AG09309 (cell line): Measurements from ENCODE around the gene CDKN2B-AS1.

Source experiments
- DNase-seq: peaks from one replicate; pipeline ENCODE4 v3.0.0-alpha.2; 2010; ENCODE audit warnings: low read depth
- H3K4me3 ChIP-seq: 2 replicates; pipeline ENCODE4 v1.5.1; 2011; ENCODE audit warnings: mild to moderate bottlenecking, low read depth, low read length, moderate library complexity; ENCODE audit not compliant: control insufficient read depth
- TF ChIP-seq, protein P1 (sequence below): IDR thresholded peaks from 2 replicates; pipeline ENCODE4 v1.5.1; 2011; ENCODE audit warnings: mild to moderate bottlenecking, low read depth, low read length, inconsistent platforms; ENCODE audit not compliant: insufficient read depth, control insufficient read depth; ENCODE audit errors: missing control alignments

The CDKN2B-AS1 gene

DNA sequence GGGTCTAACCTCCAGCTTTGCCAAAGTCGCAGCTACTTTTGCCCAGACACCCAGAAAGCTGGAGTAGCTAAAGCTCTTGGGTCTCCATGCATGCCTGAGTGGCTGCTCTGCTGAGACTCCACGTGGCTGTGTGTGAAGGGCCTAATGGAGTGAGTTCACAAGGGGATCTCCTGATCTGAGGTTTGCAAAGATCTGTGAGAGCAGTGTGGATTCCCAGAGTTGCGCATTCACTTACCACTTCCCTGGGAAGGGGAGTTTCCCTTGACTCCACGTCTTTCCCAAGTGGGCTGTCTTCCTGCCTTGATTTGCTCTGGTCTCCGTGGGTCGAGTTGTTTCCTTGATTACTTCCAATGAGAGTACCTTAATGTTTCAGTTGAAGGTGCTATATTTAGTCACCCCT, 32.1 kb downstream of the CDKN2B-AS1 start:
- TF ChIP-seq, protein P1, sequence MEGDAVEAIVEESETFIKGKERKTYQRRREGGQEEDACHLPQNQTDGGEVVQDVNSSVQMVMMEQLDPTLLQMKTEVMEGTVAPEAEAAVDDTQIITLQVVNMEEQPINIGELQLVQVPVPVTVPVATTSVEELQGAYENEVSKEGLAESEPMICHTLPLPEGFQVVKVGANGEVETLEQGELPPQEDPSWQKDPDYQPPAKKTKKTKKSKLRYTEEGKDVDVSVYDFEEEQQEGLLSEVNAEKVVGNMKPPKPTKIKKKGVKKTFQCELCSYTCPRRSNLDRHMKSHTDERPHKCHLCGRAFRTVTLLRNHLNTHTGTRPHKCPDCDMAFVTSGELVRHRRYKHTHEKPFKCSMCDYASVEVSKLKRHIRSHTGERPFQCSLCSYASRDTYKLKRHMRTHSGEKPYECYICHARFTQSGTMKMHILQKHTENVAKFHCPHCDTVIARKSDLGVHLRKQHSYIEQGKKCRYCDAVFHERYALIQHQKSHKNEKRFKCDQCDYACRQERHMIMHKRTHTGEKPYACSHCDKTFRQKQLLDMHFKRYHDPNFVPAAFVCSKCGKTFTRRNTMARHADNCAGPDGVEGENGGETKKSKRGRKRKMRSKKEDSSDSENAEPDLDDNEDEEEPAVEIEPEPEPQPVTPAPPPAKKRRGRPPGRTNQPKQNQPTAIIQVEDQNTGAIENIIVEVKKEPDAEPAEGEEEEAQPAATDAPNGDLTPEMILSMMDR = no peak
- no peak for DNase-seq

DNA sequence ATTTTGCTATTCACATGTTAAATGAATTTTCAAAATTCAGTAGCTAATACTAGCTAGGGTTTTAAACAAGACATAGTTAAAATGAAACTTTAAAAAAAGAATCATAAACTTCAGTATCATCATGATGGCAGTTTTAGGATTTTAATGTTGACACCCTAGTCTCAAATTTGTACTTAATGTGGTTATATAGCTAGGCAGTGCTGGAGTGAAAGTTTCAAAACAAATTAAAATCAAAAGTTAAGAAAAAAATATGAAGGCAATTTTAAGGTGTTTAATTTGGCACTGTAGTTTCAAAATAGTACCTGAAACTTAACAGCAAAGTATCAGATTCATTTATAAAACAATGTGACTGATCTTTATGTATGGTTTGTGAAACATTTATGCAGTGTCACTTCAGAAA, 33.8 kb downstream of the CDKN2B-AS1 start:
- DNase-seq = no peak
- no peak overlapping the region for H3K4me3 ChIP-seq
- TF ChIP-seq, protein P1 = no peak

More for the DNA sequence above, 32.1 kb downstream of the CDKN2B-AS1 start:
- H3K4me3 ChIP-seq = no peak overlapping the region

- no peak for DNase-seq
- TF ChIP-seq, protein P1 = no peak
- H3K4me3 ChIP-seq = no peak overlapping the region
Measured at GRCh38 chr9:22029231-22029630, 34.6 kb downstream of the CDKN2B-AS1 start.

- no peak for DNase-seq
Measured at GRCh38 chr9:22030101-22030598, 35.6 kb downstream of the CDKN2B-AS1 start.

DNA sequence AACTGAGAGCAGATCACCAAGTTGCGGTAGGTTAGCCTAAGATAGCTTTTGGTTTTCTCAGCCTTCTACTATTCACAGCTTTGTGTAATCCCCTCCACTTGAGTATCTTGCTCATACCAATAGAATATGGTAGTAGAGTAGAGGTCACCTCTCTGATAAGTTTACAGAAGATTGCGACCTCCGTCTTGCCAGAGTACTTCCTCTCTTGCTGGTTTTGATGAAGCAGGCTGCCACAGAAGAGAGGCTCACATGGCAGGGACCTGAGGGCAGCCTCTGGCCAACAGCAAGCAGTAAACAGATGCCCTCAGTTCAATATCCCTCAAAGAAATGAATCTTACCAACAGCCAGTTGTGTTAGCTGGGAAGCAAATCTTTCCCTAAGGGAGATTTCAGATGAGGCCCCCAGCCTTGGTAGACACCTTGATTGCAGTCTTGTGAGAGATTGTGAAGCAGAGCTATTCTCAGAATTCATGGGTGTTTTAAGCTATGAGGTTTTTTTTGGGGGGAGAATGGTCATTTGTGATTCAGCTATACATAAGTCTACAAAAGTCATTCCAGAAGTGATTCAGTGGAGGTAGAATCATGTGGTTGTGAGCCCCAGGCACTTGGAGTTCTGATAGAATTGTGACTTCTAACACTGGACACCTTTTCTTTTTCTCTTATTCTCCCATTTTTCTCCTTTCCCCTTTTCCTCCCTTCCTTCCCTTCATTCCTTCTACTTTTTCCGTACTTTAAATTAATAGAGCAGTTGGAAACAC, 37.2 kb downstream of the CDKN2B-AS1 start:
- TF ChIP-seq, protein P1 = no peak
- DNase-seq = no peak
- no peak overlapping the region for H3K4me3 ChIP-seq

More at GRCh38 chr9:22030101-22030598, 35.6 kb downstream of the CDKN2B-AS1 start:
- H3K4me3 ChIP-seq = no peak overlapping the region
- TF ChIP-seq, protein P1 = no peak

- TF ChIP-seq, protein P1 = no peak
- DNase-seq = no peak
- H3K4me3 ChIP-seq = no peak overlapping the region
Measured at GRCh38 chr9:22033012-22033630, 38.5 kb downstream of the CDKN2B-AS1 start.
